Stomach (tissue), 9 donors: Measurements from ENCODE around the gene IL10RB. TPM values are rescaled to one million over a fixed set of nuclear protein-coding genes. Genes with fewer than 3 reads are reported as not detected.

ENCODE experiments used
- DNase-seq, 2 donors: peaks; one replicate each; pipeline versions ENCODE4 v3.0.0 to v3.0.0-alpha.2; 2013 to 2019
- H3K27ac ChIP-seq, 5 donors: fragments of 200-600 bp in 4 of 5; sonication (generic) in 4 of 5; one replicate each; pipeline ENCODE4 v1.5.1; 2013 to 2019; ENCODE audit warnings: mild to moderate bottlenecking in 1 of 5, moderate library complexity in 1 of 5
- H3K27me3 ChIP-seq, 3 donors: fragments of 200-600 bp; sonication (generic); one replicate each; pipeline ENCODE4 v1.5.1; 2017 to 2019; ENCODE audit warnings: mixed run types in 1 of 3
- H3K36me3 ChIP-seq, 4 donors: fragments of 200-600 bp; sonication (generic); 1 replicate in 3 of 4; 2 replicates in 1 of 4; pipeline ENCODE4 v1.5.1; 2016 to 2019
- H3K4me1 ChIP-seq, 4 donors: fragments of 200-600 bp; sonication (generic); one replicate each; pipeline ENCODE4 v1.5.1; 2016 to 2019
- H3K4me3 ChIP-seq, 4 donors: fragments of 200-600 bp; sonication (generic) in 3 of 4; one replicate each; pipeline ENCODE4 v1.5.1; 2016 to 2019; ENCODE audit warnings: mild to moderate bottlenecking in 1 of 4
- H3K9me3 ChIP-seq, 4 donors: fragments of 200-600 bp; sonication (generic); one replicate each; pipeline ENCODE4 v1.5.1; 2016 to 2019
- CTCF ChIP-seq, 7 experiments: fragments of 450-650 bp in 4 of 7; fragments of 200-600 bp in 3 of 7; sonication (generic) in 3 of 7; IDR thresholded peaks; one replicate each; pipeline ENCODE4 v1.5.1; 2016 to 2019; ENCODE audit warnings: antibody characterized with exemption in 7 of 7, control low read depth in 2 of 7, mild to moderate bottlenecking in 1 of 7
- EP300 ChIP-seq: sonication (generic); formaldehyde crosslinking; IDR thresholded peaks from one replicate; pipeline ENCODE4 v1.6.1; 2017; ENCODE audit warnings: antibody characterized with exemption
- POLR2A ChIP-seq, 4 donors: fragments of 450-650 bp; IDR thresholded peaks; one replicate each; pipeline ENCODE4 v1.6.1; 2016; ENCODE audit warnings: antibody characterized with exemption in 4 of 4, control low read depth in 2 of 4, mild to moderate bottlenecking in 1 of 4, moderate library complexity in 1 of 4
- POLR2AphosphoS5 ChIP-seq, 3 donors: sonication (generic); formaldehyde crosslinking; IDR thresholded peaks; one replicate each; pipeline ENCODE4 v1.6.1; 2016; ENCODE audit warnings: antibody characterized with exemption in 3 of 3
- WGBS, 5 donors: extraction: QIAGEN DNeasy Blood & Tissue Kit in 3 of 5; methylation state at CpG; one replicate each; pipeline versions ENCODE4 v1.1.5 to v1.1.7; 2013 to 2018; 5-methylcytosine and 5-hydroxymethylcytosine counted together
- intact Hi-C: fragments of 100-400 bp; cut with DNase I; formaldehyde crosslinking; loops from one replicate; pipeline ENCODE4 v1.15.1; 2023; ENCODE audit warnings: low total_unique reads
- polyA plus RNA-seq, 3 donors: library from polyadenylated mRNA; stranded (reverse); fragments of 200-250 nt; gene quantifications; one replicate each; pipeline ENCODE4 v1.2.3, GENCODE V29; 2013
- total RNA-seq, 5 donors: library from RNA; depleted of rRNA; stranded (reverse); fragments of >200 nt; gene quantifications; one replicate each; pipeline versions ENCODE4 v1.1.0 to v1.2.3, GENCODE V29; 2014 to 2016
- donor health status: healthy with polysubstance abuse.
- donor health status: Bipolar disorder and iron deficiency.
- donor health status: healthy.

Gene IL10RB
- total and polyA plus RNA-seq, 8 donors = 10.3 to 55.3 (median 18.8) TPM; not detected in 1

GRCh38 chr21:33339135-33339534 is 73.0 kb downstream of the IL10RB start:
- WGBS, 5 donors = 80 to 97% (median 86%) methylated on average over 1 of the region's 1 CpG
- intact Hi-C loops = no loop called here
- no peak overlapping the region for H3K4me3 ChIP-seq
- no peaks in the 10 kb centered on the region for H3K27me3 ChIP-seq
- peaks cover 0 to 28% (median 12%) of the 10 kb centered on the region in 4 donors for H3K4me1 ChIP-seq
- DNase-seq = no peak
- H3K9me3 ChIP-seq = no peaks in the 10 kb centered on the region
- H3K27ac ChIP-seq = no peak overlapping the region
- peaks cover 14 to 65% (median 57%) of the 10 kb centered on the region in 4 donors for H3K36me3 ChIP-seq
- TF ChIP-seq EP300 = no peak
- no peak for TF ChIP-seq POLR2A (IDR thresholded peaks at IDR 0.05)
- no peak for TF ChIP-seq CTCF (IDR thresholded peaks at IDR 0.05)
- TF ChIP-seq POLR2AphosphoS5 (IDR thresholded peaks at IDR 0.05) = no peak

GRCh38 chr21:33339918-33340317 is 73.8 kb downstream of the IL10RB start:
- Histone ChIP-seq H3K4me1 (peaks cover 0 to 23% (median 12%) of the 10 kb centered on the region in 4 donors), H3K27me3 (no peaks in the 10 kb centered on the region), H3K9me3 (no peaks in the 10 kb centered on the region), H3K27ac (peak overlapping the region in 1 of 5 donors; percentile 14), H3K36me3 (peaks cover 16 to 69% (median 62%) of the 10 kb centered on the region in 4 donors), H3K4me3 (no peak overlapping the region)
- no peak for DNase-seq
- WGBS, 5 donors = 35 to 60% (median 52%) methylated on average over 2 of the region's 2 CpGs
- TF ChIP-seq POLR2A (IDR thresholded peaks at IDR 0.05) = no peak
- no peak for TF ChIP-seq POLR2AphosphoS5 (IDR thresholded peaks at IDR 0.05)
- TF ChIP-seq EP300 = no peak
- TF ChIP-seq CTCF (IDR thresholded peaks at IDR 0.05) = no peak
- intact Hi-C loops = no loop called here

GRCh38 chr21:33345751-33346238 is 79.6 kb downstream of the IL10RB start:
- no peaks in the 10 kb centered on the region for H3K9me3 ChIP-seq
- H3K4me1 ChIP-seq = peaks cover 0 to 3% (median under 1%) of the 10 kb centered on the region in 4 donors
- no peak overlapping the region for H3K27ac ChIP-seq
- DNase-seq = no peak
- intact Hi-C loops = no loop called here
- WGBS, 5 donors = 91 to 94% (median 93%) methylated on average over 5 of the region's 5 CpGs
- TF ChIP-seq CTCF (IDR thresholded peaks at IDR 0.05) = no peak
- no peak for TF ChIP-seq POLR2AphosphoS5 (IDR thresholded peaks at IDR 0.05)
- no peak for TF ChIP-seq POLR2A (IDR thresholded peaks at IDR 0.05)
- TF ChIP-seq EP300 = no peak
- H3K4me3 ChIP-seq = no peak overlapping the region
- no peaks in the 10 kb centered on the region for H3K27me3 ChIP-seq
- H3K36me3 ChIP-seq = peaks cover 32 to 100% (median 82%) of the 10 kb centered on the region in 4 donors

Other genes starting within 250 kb of the IL10RB start
- not detected for gene OLIG2, start 240.4 kb upstream of the IL10RB start, total RNA-seq
- not detected for gene OLIG2, start 240.4 kb upstream of the IL10RB start, polyA plus RNA-seq
- gene OLIG1, start 196.2 kb upstream of the IL10RB start, total RNA-seq = not detected
- gene OLIG1, start 196.2 kb upstream of the IL10RB start, polyA plus RNA-seq = not detected
- 10 to 100 TPM in 3 of 5 donors, 1 to 10 TPM in 1, not detected in 1; 8.2 to 22.5 (median 12.6) TPM for gene IFNAR2, start 36.4 kb upstream of the IL10RB start, total RNA-seq
- gene IFNAR2, start 36.4 kb upstream of the IL10RB start, polyA plus RNA-seq = 1 to 10 TPM; 7.5 to 9.2 (median 8.8) TPM
- gene IFNAR1, start 58.6 kb downstream of the IL10RB start, total RNA-seq = 10 to 100 TPM in 3 of 5 donors, 1 to 10 TPM in 2; 2.6 to 34.5 (median 14.3) TPM
- gene IFNAR1, start 58.6 kb downstream of the IL10RB start, polyA plus RNA-seq = 10 to 100 TPM in 2 of 3 donors, 1 to 10 TPM in 1; 8.3 to 11.8 (median 10.6) TPM
- 10 to 100 TPM; 35.2 to 89.3 (median 67.8) TPM for gene IFNGR2, start 137.0 kb downstream of the IL10RB start, total RNA-seq
- 10 to 100 TPM; 42.2 to 79.7 (median 47.0) TPM for gene IFNGR2, start 137.0 kb downstream of the IL10RB start, polyA plus RNA-seq
- gene TMEM50B, start 213.6 kb downstream of the IL10RB start, total RNA-seq = 10 to 100 TPM; 20.3 to 97.3 (median 89.3) TPM
- 10 to 100 TPM; 36.7 to 48.5 (median 44.5) TPM for gene TMEM50B, start 213.6 kb downstream of the IL10RB start, polyA plus RNA-seq
- 1 to 10 TPM in 1 of 5 donors, under 1 TPM in 3, not detected in 1; 0.43 to 1.1 (median 0.74) TPM for gene DNAJC28, start 225.3 kb downstream of the IL10RB start, total RNA-seq
- 1 to 10 TPM; 1.2 to 4.3 (median 1.7) TPM for gene DNAJC28, start 225.3 kb downstream of the IL10RB start, polyA plus RNA-seq